Measurements from ENCODE around the gene COX14. TPM values are rescaled to one million over a fixed set of nuclear protein-coding genes. Genes with fewer than 3 reads are reported as not detected.

COX14 gene
- total and polyA plus RNA-seq, 4 donors: 31.2 to 85.3 (median 70.4) TPM

DNA sequence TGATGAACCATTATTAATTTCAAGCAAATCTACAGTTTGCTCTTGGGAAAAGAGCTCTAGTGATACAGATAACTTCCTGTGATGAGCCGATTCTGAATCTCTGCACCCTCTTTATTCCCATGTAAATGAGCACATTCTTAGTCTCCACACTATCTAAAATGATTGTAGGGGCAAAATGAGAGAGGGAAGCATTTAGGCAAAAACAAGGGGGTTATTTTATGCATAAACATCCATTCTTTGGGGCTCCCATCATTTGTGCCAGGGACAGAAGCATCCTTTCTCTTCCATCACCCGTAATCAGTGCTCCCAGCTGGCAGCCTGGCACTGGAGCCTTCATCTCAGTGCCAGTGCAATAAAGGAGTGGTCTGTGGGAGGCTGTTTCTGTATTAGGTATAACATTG lies 9.9 kb upstream of the COX14 start:
- Histone ChIP-seq H3K4me3 (no peak overlapping the region), H3K9ac (ENCODE audit: insufficient read depth in 1 of 2, low read length in 2 of 2) (no peak overlapping the region), H3K27ac (ENCODE audit: low read depth in 1 of 2, low read length in 1 of 2) (no peak overlapping the region), H3K4me1 (ENCODE audit: control insufficient read depth in 5 of 5, insufficient read depth in 5 of 5, low read length in 5 of 5) (peaks cover 0 to 9% (median 0%) of the 10 kb centered on the region in 5 donors), H3K36me3 (ENCODE audit: control insufficient read depth in 4 of 4, insufficient read depth in 4 of 4, low read length in 4 of 4) (peaks cover 18 to 30% (median 24%) of the 10 kb centered on the region in 4 donors), H3K27me3 (ENCODE audit: control insufficient read depth in 3 of 3, insufficient read depth in 3 of 3, low read length in 2 of 3) (no peaks in the 10 kb centered on the region), H3K9me3 (ENCODE audit: control insufficient read depth in 4 of 4, insufficient read depth in 3 of 4, low read length in 3 of 4) (no peaks in the 10 kb centered on the region)
- DNase-seq: no peak
- TF ChIP-seq, protein P1, sequence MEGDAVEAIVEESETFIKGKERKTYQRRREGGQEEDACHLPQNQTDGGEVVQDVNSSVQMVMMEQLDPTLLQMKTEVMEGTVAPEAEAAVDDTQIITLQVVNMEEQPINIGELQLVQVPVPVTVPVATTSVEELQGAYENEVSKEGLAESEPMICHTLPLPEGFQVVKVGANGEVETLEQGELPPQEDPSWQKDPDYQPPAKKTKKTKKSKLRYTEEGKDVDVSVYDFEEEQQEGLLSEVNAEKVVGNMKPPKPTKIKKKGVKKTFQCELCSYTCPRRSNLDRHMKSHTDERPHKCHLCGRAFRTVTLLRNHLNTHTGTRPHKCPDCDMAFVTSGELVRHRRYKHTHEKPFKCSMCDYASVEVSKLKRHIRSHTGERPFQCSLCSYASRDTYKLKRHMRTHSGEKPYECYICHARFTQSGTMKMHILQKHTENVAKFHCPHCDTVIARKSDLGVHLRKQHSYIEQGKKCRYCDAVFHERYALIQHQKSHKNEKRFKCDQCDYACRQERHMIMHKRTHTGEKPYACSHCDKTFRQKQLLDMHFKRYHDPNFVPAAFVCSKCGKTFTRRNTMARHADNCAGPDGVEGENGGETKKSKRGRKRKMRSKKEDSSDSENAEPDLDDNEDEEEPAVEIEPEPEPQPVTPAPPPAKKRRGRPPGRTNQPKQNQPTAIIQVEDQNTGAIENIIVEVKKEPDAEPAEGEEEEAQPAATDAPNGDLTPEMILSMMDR (IDR thresholded peaks at IDR 0.05; ENCODE audit: control extremely low read depth, extremely low read depth): no peak
- ATAC-seq (ENCODE audit: insufficient read depth, low FRiP score): no peak
- whole genome bisulfite sequencing, 2 donors: 90 to 93% methylated on average over 2 of the region's 2 CpGs

DNA sequence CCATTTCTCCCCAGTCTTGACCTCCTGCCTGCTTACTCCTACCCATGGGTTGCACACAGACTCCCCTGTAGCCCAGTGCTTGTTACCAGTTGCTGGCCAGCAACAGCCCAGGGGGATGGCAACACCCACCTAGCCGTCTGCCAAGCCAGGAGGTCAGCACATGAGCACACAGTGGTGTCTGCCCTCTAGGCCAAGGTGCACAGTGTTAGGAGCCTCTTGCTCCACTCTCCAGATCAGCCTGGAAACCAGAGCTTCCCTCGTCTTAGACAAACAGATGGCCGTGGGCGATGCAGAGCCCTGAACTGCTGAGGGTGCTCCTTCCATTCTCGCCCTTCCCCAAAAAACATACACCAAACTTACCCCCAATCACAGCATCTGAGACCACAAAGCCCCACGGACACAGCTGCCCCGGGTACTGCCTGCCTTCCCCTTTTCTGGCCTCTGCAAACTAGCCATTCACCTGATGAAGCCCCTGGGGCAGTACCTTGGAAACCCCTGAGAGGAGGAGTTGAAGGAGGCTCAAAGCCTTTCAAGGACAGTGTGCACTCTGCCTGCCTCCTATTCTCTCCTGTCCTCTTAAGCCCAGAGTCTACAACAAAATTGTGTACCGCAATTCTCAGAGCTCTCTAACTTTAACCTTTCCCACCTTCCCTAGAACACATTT lies 9.3 kb upstream of the COX14 start:
- 81 to 82% methylated on average over 8 of the region's 8 CpGs for WGBS, 2 donors
- TF ChIP-seq, protein P1 (IDR thresholded peaks at IDR 0.05; ENCODE audit: control extremely low read depth, extremely low read depth): no peak
- no peaks in the 10 kb centered on the region for H3K27me3 ChIP-seq (ENCODE audit: control insufficient read depth in 3 of 3, insufficient read depth in 3 of 3, low read length in 2 of 3)
- peaks cover 18 to 26% (median 22%) of the 10 kb centered on the region in 4 donors for H3K36me3 ChIP-seq (ENCODE audit: control insufficient read depth in 4 of 4, insufficient read depth in 4 of 4, low read length in 4 of 4)
- no peak overlapping the region for H3K27ac ChIP-seq (ENCODE audit: low read depth in 1 of 2, low read length in 1 of 2)
- H3K9me3 ChIP-seq (ENCODE audit: control insufficient read depth in 4 of 4, insufficient read depth in 3 of 4, low read length in 3 of 4): no peaks in the 10 kb centered on the region
- no peak overlapping the region for H3K9ac ChIP-seq (ENCODE audit: insufficient read depth in 1 of 2, low read length in 2 of 2)
- no peak overlapping the region for H3K4me3 ChIP-seq
- ATAC-seq (ENCODE audit: insufficient read depth, low FRiP score): no peak
- H3K4me1 ChIP-seq (ENCODE audit: control insufficient read depth in 5 of 5, insufficient read depth in 5 of 5, low read length in 5 of 5): peaks cover 0 to 9% (median 0%) of the 10 kb centered on the region in 5 donors
- no peak for DNase-seq

DNA sequence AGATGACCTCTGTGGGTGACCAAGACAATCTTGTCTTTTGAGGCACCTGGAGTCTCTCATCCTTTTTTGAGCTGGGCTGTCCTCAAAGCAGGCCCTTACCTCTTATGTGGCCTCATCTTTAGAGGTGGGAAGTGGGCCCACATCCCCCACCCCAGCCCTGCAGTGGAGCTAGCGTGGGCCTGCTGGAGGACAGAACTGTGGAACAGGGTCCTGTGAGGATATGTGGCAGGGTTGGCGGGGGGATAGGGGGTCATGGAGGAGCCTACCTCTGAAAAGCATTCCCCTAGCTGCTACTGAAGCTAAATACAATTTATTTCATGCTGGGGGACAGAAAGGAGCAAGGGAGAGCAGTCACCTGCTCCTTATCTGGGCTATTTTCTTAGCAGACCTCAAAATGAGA lies 8.7 kb upstream of the COX14 start:
- Histone ChIP-seq H3K27me3 (ENCODE audit: control insufficient read depth in 3 of 3, insufficient read depth in 3 of 3, low read length in 2 of 3) (no peaks in the 10 kb centered on the region), H3K4me1 (ENCODE audit: control insufficient read depth in 5 of 5, insufficient read depth in 5 of 5, low read length in 5 of 5) (peaks cover 0 to 9% (median 0%) of the 10 kb centered on the region in 5 donors), H3K4me3 (no peak overlapping the region), H3K9ac (ENCODE audit: insufficient read depth in 1 of 2, low read length in 2 of 2) (no peak overlapping the region), H3K27ac (ENCODE audit: low read depth in 1 of 2, low read length in 1 of 2) (no peak overlapping the region), H3K9me3 (ENCODE audit: control insufficient read depth in 4 of 4, insufficient read depth in 3 of 4, low read length in 3 of 4) (no peaks in the 10 kb centered on the region), H3K36me3 (ENCODE audit: control insufficient read depth in 4 of 4, insufficient read depth in 4 of 4, low read length in 4 of 4) (peaks cover 12 to 22% (median 18%) of the 10 kb centered on the region in 4 donors)
- WGBS, 2 donors: 83 to 95% methylated on average over 2 of the region's 2 CpGs
- TF ChIP-seq, protein P1 (IDR thresholded peaks at IDR 0.05; ENCODE audit: control extremely low read depth, extremely low read depth): no peak
- DNase-seq (no peak), ATAC-seq (ENCODE audit: insufficient read depth, low FRiP score) (no peak)
